ENCODE measurements around the gene USP53. TPM values are rescaled to one million over a fixed set of nuclear protein-coding genes. Genes with fewer than 3 reads are reported as not detected.

USP53 gene
- total and polyA plus RNA-seq, 2 of the 13 experiments (the other 11 are each of a cell fraction or from before 2014, with no cell fraction given) = 5.3 to 8.1 TPM

DNA sequence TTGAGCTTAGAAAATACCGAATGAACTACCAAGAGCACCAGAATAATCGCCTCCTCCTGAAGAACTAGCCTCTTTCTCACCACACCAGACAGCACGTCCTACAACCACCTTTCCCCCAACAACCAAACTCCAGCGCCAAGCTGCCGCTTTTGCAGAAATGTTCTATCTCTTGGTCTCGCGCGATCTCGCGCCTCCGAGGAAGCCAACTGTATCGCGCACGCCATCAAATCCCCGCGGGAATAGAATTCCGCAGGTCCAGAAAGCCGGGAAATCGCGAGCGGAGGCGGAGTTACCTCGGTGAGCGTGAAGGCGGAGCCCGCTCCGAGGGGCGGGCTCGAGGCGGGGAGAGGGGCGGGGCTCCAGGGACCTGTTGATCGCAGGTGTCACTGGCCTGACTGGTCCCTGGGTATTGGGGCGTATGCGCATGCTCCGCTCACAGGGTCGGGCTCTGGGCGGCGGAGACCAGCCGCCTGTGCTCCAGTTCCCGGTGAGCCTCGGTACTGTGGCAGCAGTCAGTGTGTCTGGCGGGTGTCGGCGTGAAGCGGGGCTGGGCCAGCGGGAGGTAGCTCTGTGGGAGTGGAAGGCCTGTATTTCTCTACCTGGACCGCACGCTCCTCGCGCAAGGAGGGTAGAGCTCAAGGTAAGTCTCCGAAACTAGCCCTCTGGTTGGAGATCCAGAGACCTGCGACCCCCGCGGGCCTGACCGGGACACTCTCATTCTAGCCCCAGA lies at the start of gene USP53 (continued):
- TF ChIP-seq, protein P1, sequence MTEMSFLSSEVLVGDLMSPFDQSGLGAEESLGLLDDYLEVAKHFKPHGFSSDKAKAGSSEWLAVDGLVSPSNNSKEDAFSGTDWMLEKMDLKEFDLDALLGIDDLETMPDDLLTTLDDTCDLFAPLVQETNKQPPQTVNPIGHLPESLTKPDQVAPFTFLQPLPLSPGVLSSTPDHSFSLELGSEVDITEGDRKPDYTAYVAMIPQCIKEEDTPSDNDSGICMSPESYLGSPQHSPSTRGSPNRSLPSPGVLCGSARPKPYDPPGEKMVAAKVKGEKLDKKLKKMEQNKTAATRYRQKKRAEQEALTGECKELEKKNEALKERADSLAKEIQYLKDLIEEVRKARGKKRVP (CRISPR knock-in tag; IDR thresholded peaks at IDR 0.05) = peak in 1 of 2 experiments; percentile 19; a peak in 2 of 4 replicates
- TF ChIP-seq GTF3A (CRISPR knock-in tag; conservative IDR thresholded peaks at IDR 0.05) = no peak
- no peak for TF ChIP-seq KDM6A (CRISPR knock-in tag; IDR thresholded peaks at IDR 0.05; ENCODE audit: low read depth)
- TF ChIP-seq RARG (CRISPR knock-in tag; IDR thresholded peaks at IDR 0.05; ENCODE audit: low read depth) = 0 out of 2 replicates have a peak, but pooled peaks have one; percentile 23
- TF ChIP-seq ZNF33B (CRISPR knock-in tag; IDR thresholded peaks at IDR 0.05) = peak; percentile 66
- no peak; the same call in 1 of the 2 replicates for TF ChIP-seq ZNF749 (CRISPR knock-in tag; IDR thresholded peaks at IDR 0.05; ENCODE audit: borderline replicate concordance)
- TF ChIP-seq TRIM22 (IDR thresholded peaks at IDR 0.05) = no peak
- 0 out of 2 replicates have a peak, but pooled peaks have one; percentile 35 for TF ChIP-seq ZNF121 (CRISPR knock-in tag; IDR thresholded peaks at IDR 0.05)
- no peak for TF ChIP-seq HNF4G (IDR thresholded peaks at IDR 0.05; ENCODE audit: borderline replicate concordance, low read depth, low read length)
- no peak for TF ChIP-seq HNF4G (CRISPR knock-in tag; IDR thresholded peaks at IDR 0.05; ENCODE audit: borderline replicate concordance, low read depth)
- TF ChIP-seq TBX2 (CRISPR knock-in tag; IDR thresholded peaks at IDR 0.05; ENCODE audit: borderline replicate concordance) = peak; percentile 75
- 0 out of 2 replicates have a peak, but pooled peaks have one; percentile 40 for TF ChIP-seq ZNF552 (CRISPR knock-in tag; IDR thresholded peaks at IDR 0.05; ENCODE audit: borderline replicate concordance)
- TF ChIP-seq, protein P2, sequence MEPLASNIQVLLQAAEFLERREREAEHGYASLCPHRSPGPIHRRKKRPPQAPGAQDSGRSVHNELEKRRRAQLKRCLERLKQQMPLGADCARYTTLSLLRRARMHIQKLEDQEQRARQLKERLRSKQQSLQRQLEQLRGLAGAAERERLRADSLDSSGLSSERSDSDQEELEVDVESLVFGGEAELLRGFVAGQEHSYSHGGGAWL (CRISPR knock-in tag; IDR thresholded peaks at IDR 0.05) = peak; percentile 22; the same call in 1 of the 2 replicates
- TF ChIP-seq SUZ12 (IDR thresholded peaks at IDR 0.05; ENCODE audit: low read depth, low read length) = no peak
- no peak for TF ChIP-seq ATM (IDR thresholded peaks at IDR 0.05; ENCODE audit: borderline replicate concordance)
- peak; percentile 98 for TF ChIP-seq DRAP1 (CRISPR knock-in tag; IDR thresholded peaks at IDR 0.05)
- TF ChIP-seq SIN3A (IDR thresholded peaks at IDR 0.05; ENCODE audit: borderline replicate concordance, low read depth, low read length) = peak; percentile 33; the same call in 1 of the 2 replicates
- no peak for TF ChIP-seq MIER2 (CRISPR knock-in tag; IDR thresholded peaks at IDR 0.05)
- TF ChIP-seq MAX (IDR thresholded peaks at IDR 0.05) = peak; percentile 72
- TF ChIP-seq, protein P3, sequence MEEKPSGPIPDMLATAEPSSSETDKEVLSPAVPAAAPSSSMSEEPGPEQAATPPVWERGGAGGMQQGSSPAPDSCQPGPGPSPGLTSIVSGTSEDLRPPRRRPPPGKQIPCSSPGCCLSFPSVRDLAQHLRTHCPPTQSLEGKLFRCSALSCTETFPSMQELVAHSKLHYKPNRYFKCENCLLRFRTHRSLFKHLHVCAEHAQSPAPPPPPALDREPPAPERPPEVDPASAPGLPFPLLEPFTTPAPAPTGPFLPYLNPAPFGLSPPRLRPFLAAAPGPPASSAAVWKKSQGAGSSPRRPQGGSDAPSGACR (CRISPR knock-in tag; IDR thresholded peaks at IDR 0.05) = 0 out of 2 replicates have a peak, but pooled peaks have one; percentile 8
- no peak for TF ChIP-seq ATAD3A (CRISPR knock-in tag; IDR thresholded peaks at IDR 0.05)
- no peak for TF ChIP-seq SMARCE1 (IDR thresholded peaks at IDR 0.05; ENCODE audit: borderline replicate concordance)
- TF ChIP-seq ZNF230 (CRISPR knock-in tag; IDR thresholded peaks at IDR 0.05) = peak; percentile 16; the same call in 1 of the 2 replicates
- TF ChIP-seq ZNF562 (CRISPR knock-in tag; IDR thresholded peaks at IDR 0.05; ENCODE audit: borderline replicate concordance) = no peak
- TF ChIP-seq ZNF557 (CRISPR knock-in tag; IDR thresholded peaks at IDR 0.05) = peak; percentile 63; the same call in 1 of the 2 replicates
- 0 out of 2 replicates have a peak, but pooled peaks have one; percentile 69 for TF ChIP-seq ZNF615 (CRISPR knock-in tag; IDR thresholded peaks at IDR 0.05; ENCODE audit: borderline replicate concordance)
- peak; percentile 36; the same call in 1 of the 2 replicates for TF ChIP-seq ISL2 (CRISPR knock-in tag; IDR thresholded peaks at IDR 0.05)
- TF ChIP-seq ZNF549 (CRISPR knock-in tag; IDR thresholded peaks at IDR 0.05) = no peak
